Parathyroid adenoma (tissue), 2 donors: ENCODE results near the gene SYNJ2.

Source experiments
- H2AFZ ChIP-seq: fragments of 300-600 bp; sonication (generic); one replicate; pipeline ENCODE4 v1.7.0; 2017; ENCODE audit warnings: antibody characterized with exemption, mild to moderate bottlenecking
- H3K27ac ChIP-seq: fragments of 300-600 bp; sonication (generic); one replicate; pipeline ENCODE4 v1.7.0; 2017
- H3K27me3 ChIP-seq: fragments of 300-600 bp; sonication (generic); one replicate; pipeline ENCODE4 v1.7.0; 2017; ENCODE audit warnings: low read length; ENCODE audit not compliant: control insufficient read depth, insufficient read depth
- H3K36me3 ChIP-seq: fragments of 300-600 bp; sonication (generic); one replicate; pipeline ENCODE4 v1.7.0; 2017; ENCODE audit warnings: low read length; ENCODE audit not compliant: control insufficient read depth, insufficient read depth
- H3K4me1 ChIP-seq: fragments of 300-600 bp; sonication (generic); one replicate; pipeline ENCODE4 v1.7.0; 2017; ENCODE audit warnings: control low read depth
- H3K4me2 ChIP-seq: fragments of 300-600 bp; sonication (generic); one replicate; pipeline ENCODE4 v1.7.0; 2017; ENCODE audit warnings: low read length
- H3K4me3 ChIP-seq: fragments of 300-600 bp; sonication (generic); one replicate; pipeline ENCODE4 v1.7.0; 2017; ENCODE audit warnings: low read depth, low read length
- H3K79me2 ChIP-seq: fragments of 300-600 bp; sonication (generic); one replicate; pipeline ENCODE4 v1.7.0; 2017; ENCODE audit warnings: control low read depth
- H3K9ac ChIP-seq: fragments of 300-600 bp; sonication (generic); one replicate; pipeline ENCODE4 v1.7.0; 2017; ENCODE audit warnings: mild to moderate bottlenecking
- H3K9me3 ChIP-seq: fragments of 300-600 bp; sonication (generic); one replicate; pipeline ENCODE4 v1.7.0; 2017; ENCODE audit warnings: low read length; ENCODE audit not compliant: control insufficient read depth
- CTCF ChIP-seq: fragments of 300-600 bp; sonication (generic); IDR thresholded peaks from one replicate; pipeline ENCODE4 v1.7.0; 2017; ENCODE audit warnings: antibody characterized with exemption, mild to moderate bottlenecking
- donor health status: primary hyperparathyroidism.

The SYNJ2 gene

GRCh38 chr6:158143700-158144099 lies 162.0 kb downstream of the SYNJ2 start:
- no peaks in the 10 kb centered on the region for H3K36me3 ChIP-seq
- H3K9ac ChIP-seq = no peak overlapping the region
- TF ChIP-seq CTCF = no peak
- no peak overlapping the region for H2AFZ ChIP-seq
- no peak overlapping the region for H3K4me3 ChIP-seq
- no peak overlapping the region for H3K4me2 ChIP-seq
- H3K79me2 ChIP-seq = no peaks in the 10 kb centered on the region
- H3K27me3 ChIP-seq = no peaks in the 10 kb centered on the region
- no peaks in the 10 kb centered on the region for H3K4me1 ChIP-seq
- H3K27ac ChIP-seq = no peak overlapping the region
- H3K9me3 ChIP-seq = no peaks in the 10 kb centered on the region
